Caco-2 (cell line): Measurements from ENCODE around the gene GABRQ. TPM values are rescaled to one million over a fixed set of nuclear protein-coding genes. Genes with fewer than 3 reads are reported as not detected.
"Not testable (repeated sequence)": the region's sequence is repeated elsewhere in the genome, so short reads cannot be mapped to it uniquely, and the experiment has no call there.

ENCODE experiments used
- BruUV-seq: library from RNA; stranded (reverse); fragments of 400-500 nt; replicated peaks from 2 replicates; lab custom pipeline; 2021; lab: Mats Ljungman, UMichigan
- CTCF ChIA-PET: fragments of 300-600 bp; sonication (Branson Sonifier 250); formaldehyde crosslinking; loops from one replicate; lab custom pipeline; 2022; ENCODE audit warnings: antibody characterized with exemption; lab: Charles Lee
- POLR2A ChIA-PET: fragments of 300-600 bp; sonication (Branson Sonifier 250); formaldehyde crosslinking; loops from one replicate; lab custom pipeline; 2022; ENCODE audit warnings: antibody characterized with exemption; lab: Charles Lee
- DNase-seq, 2 experiments: peaks; one replicate each; pipeline versions ENCODE4 v3.0.0 to v3.0.0-alpha.2; 2020 to 2022
- H3K27me3 ChIP-seq: replicated peaks from 2 replicates; pipeline ENCODE4 v1.6.0; 2011; ENCODE audit warnings: low read length; ENCODE audit not compliant: control insufficient read depth, insufficient read depth
- H3K36me3 ChIP-seq: 2 replicates; pipeline ENCODE4 v1.5.1; 2011; ENCODE audit warnings: low read length; ENCODE audit not compliant: control insufficient read depth, insufficient read depth
- H3K4me1 ChIP-seq: fragments of 250-450 bp; sonication (Bioruptor Pico); 2 replicates; pipeline ENCODE4 v1.5.1; 2020; ENCODE audit warnings: mild to moderate bottlenecking
- H3K4me3 ChIP-seq: 2 replicates; pipeline ENCODE4 v1.5.1; 2011; ENCODE audit warnings: low read depth, mild to moderate bottlenecking, control low read depth, low read length
- H3K9me3 ChIP-seq: fragments of 250-450 bp; sonication (Bioruptor Pico); 2 replicates; pipeline ENCODE4 v1.5.1; 2020; ENCODE audit warnings: mild to moderate bottlenecking, moderate library complexity
- H3K27ac Mint-ChIP-seq: one replicate; pipeline ENCODE4 v1.8.0; 2022; ENCODE audit warnings: mixed read lengths; ENCODE audit not compliant: unreplicated experiment
- H3K27me3 Mint-ChIP-seq: one replicate; pipeline ENCODE4 v1.8.0; 2022; ENCODE audit warnings: mixed read lengths; ENCODE audit not compliant: insufficient read depth, unreplicated experiment
- H3K36me3 Mint-ChIP-seq: one replicate; pipeline ENCODE4 v1.8.0; 2022; ENCODE audit warnings: mild to moderate bottlenecking, mixed read lengths; ENCODE audit not compliant: insufficient read depth, unreplicated experiment
- H3K4me1 Mint-ChIP-seq: one replicate; pipeline ENCODE4 v1.8.0; 2022; ENCODE audit warnings: low read depth, mixed read lengths; ENCODE audit not compliant: unreplicated experiment
- H3K4me3 Mint-ChIP-seq: one replicate; pipeline ENCODE4 v1.8.0; 2022; ENCODE audit warnings: mild to moderate bottlenecking, moderate library complexity, mixed read lengths; ENCODE audit not compliant: unreplicated experiment
- H3K9me3 Mint-ChIP-seq: one replicate; pipeline ENCODE4 v1.8.0; 2022; ENCODE audit warnings: mixed read lengths; ENCODE audit not compliant: unreplicated experiment
- CTCF ChIP-seq, 2 experiments: fragments of 200-600 bp in 1 of 2; IDR thresholded peaks; 1 replicate in 1 of 2; 2 replicates in 1 of 2; pipeline versions ENCODE4 v1.5.1 to v1.8.0; 2011 to 2022; ENCODE audit warnings: antibody characterized with exemption in 1 of 2, control low read depth in 1 of 2, inconsistent platforms in 1 of 2, low read depth in 1 of 2, low read length in 1 of 2, mild to moderate bottlenecking in 1 of 2, moderate library complexity in 1 of 2; ENCODE audit not compliant: insufficient read depth in 1 of 2, severe bottlenecking in 1 of 2, unreplicated experiment in 1 of 2
- intact Hi-C: fragments of 100-400 bp; cut with micrococcal nuclease; formaldehyde crosslinking; loops from one replicate; pipeline ENCODE4 v1.10.0; 2022; ENCODE audit not compliant: unreplicated experiment
- total RNA-seq: library from RNA; stranded (reverse); gene quantifications from 2 replicates; pipeline ENCODE4 v1.2.3, GENCODE V29; 2022

The GABRQ gene
- total RNA-seq, 1 experiment from 2014 or later, result not detected

- H3K27ac Mint-ChIP-seq, result no peak overlapping the region
- BruUV-seq, result no TSS peak
- Histone ChIP-seq H3K4me3 (no peak overlapping the region), H3K36me3 (no peaks in the 10 kb centered on the region), H3K4me1 (no peaks in the 10 kb centered on the region), H3K9me3 (no peaks in the 10 kb centered on the region), H3K27me3 (no peaks in the 10 kb centered on the region)
- H3K4me3 Mint-ChIP-seq, result no peak overlapping the region
- no peaks in the 10 kb centered on the region for H3K36me3 Mint-ChIP-seq
- CTCF ChIA-PET, result no interaction called here
- POLR2A ChIA-PET, result no interaction called here
- TF ChIP-seq CTCF (IDR thresholded peaks at IDR 0.05; ENCODE audit: insufficient read depth in 1 of 2, low read depth in 1 of 2, low read length in 1 of 2, severe bottlenecking in 1 of 2, unreplicated experiment in 1 of 2), result no peak
- no peaks in the 10 kb centered on the region for H3K4me1 Mint-ChIP-seq
- H3K27me3 Mint-ChIP-seq, result no peaks in the 10 kb centered on the region
- H3K9me3 Mint-ChIP-seq, result no peaks in the 10 kb centered on the region
- no peak for DNase-seq
- intact Hi-C loops, result no loop called here
Observed at GRCh38 chrX:152663086-152663485, 25.4 kb downstream of the GABRQ start.

GRCh38 chrX:152674135-152674534 lies 36.4 kb downstream of the GABRQ start:
- Mint-ChIP-seq H3K4me1 (no peaks in the 10 kb centered on the region), H3K4me3 (no peak overlapping the region), H3K9me3 (no peaks in the 10 kb centered on the region), H3K27me3 (no peaks in the 10 kb centered on the region), H3K27ac (no peak overlapping the region), H3K36me3 (no peaks in the 10 kb centered on the region)
- POLR2A ChIA-PET, result no interaction called here
- Histone ChIP-seq H3K36me3 (no peaks in the 10 kb centered on the region), H3K9me3 (no peaks in the 10 kb centered on the region), H3K4me1 (no peaks in the 10 kb centered on the region), H3K4me3 (no peak overlapping the region), H3K27me3 (no peaks in the 10 kb centered on the region)
- CTCF ChIA-PET, result no interaction called here
- intact Hi-C loops, result no loop called here
- no TSS peak for BruUV-seq
- DNase-seq, result no peak
- no peak for TF ChIP-seq CTCF (IDR thresholded peaks at IDR 0.05; ENCODE audit: insufficient read depth in 1 of 2, low read depth in 1 of 2, low read length in 1 of 2, severe bottlenecking in 1 of 2, unreplicated experiment in 1 of 2)

- H3K4me3 Mint-ChIP-seq, H3K4me3 ChIP-seq, intact Hi-C loops, DNase-seq, H3K36me3 ChIP-seq, H3K9me3 ChIP-seq, H3K27me3 Mint-ChIP-seq, H3K4me1 Mint-ChIP-seq, CTCF ChIA-PET, BruUV-seq, H3K9me3 Mint-ChIP-seq, H3K4me1 ChIP-seq, H3K27ac Mint-ChIP-seq, H3K36me3 Mint-ChIP-seq, POLR2A ChIA-PET, H3K27me3 ChIP-seq: not testable (repeated sequence)
Observed at GRCh38 chrX:152674652-152675051, 37.0 kb downstream of the GABRQ start.

GRCh38 chrX:152681012-152681411 lies 43.3 kb downstream of the GABRQ start:
- H3K36me3 ChIP-seq, H3K27me3 Mint-ChIP-seq, H3K9me3 ChIP-seq, H3K4me3 Mint-ChIP-seq, H3K27me3 ChIP-seq, CTCF ChIA-PET, H3K4me3 ChIP-seq, H3K4me1 ChIP-seq, BruUV-seq, intact Hi-C loops, H3K36me3 Mint-ChIP-seq, H3K27ac Mint-ChIP-seq, DNase-seq, H3K4me1 Mint-ChIP-seq, POLR2A ChIA-PET, H3K9me3 Mint-ChIP-seq: not testable (repeated sequence)

GRCh38 chrX:152697952-152698931 lies 60.5 kb downstream of the GABRQ start, which contains the start of gene MAGEA3:
Gene MAGEA3 (plus strand): TSS chrX:152698794. CDS start chrX:152700833, 2,039 bp downstream.
- CTCF ChIA-PET, H3K9me3 Mint-ChIP-seq: not testable (repeated sequence)

More at GRCh38 chrX:152697952-152698931, 60.5 kb downstream of the GABRQ start, which contains the start of gene MAGEA3:
- H3K27me3 ChIP-seq, H3K4me3 Mint-ChIP-seq, BruUV-seq, H3K36me3 ChIP-seq, DNase-seq, H3K27ac Mint-ChIP-seq, POLR2A ChIA-PET, H3K27me3 Mint-ChIP-seq, H3K4me3 ChIP-seq, H3K9me3 ChIP-seq, intact Hi-C loops, H3K4me1 Mint-ChIP-seq, H3K4me1 ChIP-seq, H3K36me3 Mint-ChIP-seq: not testable (repeated sequence)
